Astrocyte of the spinal cord (primary cell): ENCODE results near the gene ZNF296.

Experiments
- DNase-seq: peaks from one replicate; pipeline ENCODE4 v3.0.0; 2011; ENCODE audit warnings: low read depth, low spot score
- H3K4me3 ChIP-seq: 2 replicates; pipeline ENCODE4 v1.5.1; 2011; ENCODE audit warnings: low read depth, mild to moderate bottlenecking, low read length, moderate library complexity
- in situ Hi-C: cut with HindIII; loops from 2 replicates; pipeline ENCODE4 v1.10.0; 2017; ENCODE audit warnings: low sequenced_read_pairs
- TF ChIP-seq, protein P1 (sequence below): IDR thresholded peaks from 2 replicates; pipeline ENCODE4 v1.5.1; 2012; ENCODE audit warnings: low read depth, mild to moderate bottlenecking, low read length, inconsistent platforms

The ZNF296 gene

DNA sequence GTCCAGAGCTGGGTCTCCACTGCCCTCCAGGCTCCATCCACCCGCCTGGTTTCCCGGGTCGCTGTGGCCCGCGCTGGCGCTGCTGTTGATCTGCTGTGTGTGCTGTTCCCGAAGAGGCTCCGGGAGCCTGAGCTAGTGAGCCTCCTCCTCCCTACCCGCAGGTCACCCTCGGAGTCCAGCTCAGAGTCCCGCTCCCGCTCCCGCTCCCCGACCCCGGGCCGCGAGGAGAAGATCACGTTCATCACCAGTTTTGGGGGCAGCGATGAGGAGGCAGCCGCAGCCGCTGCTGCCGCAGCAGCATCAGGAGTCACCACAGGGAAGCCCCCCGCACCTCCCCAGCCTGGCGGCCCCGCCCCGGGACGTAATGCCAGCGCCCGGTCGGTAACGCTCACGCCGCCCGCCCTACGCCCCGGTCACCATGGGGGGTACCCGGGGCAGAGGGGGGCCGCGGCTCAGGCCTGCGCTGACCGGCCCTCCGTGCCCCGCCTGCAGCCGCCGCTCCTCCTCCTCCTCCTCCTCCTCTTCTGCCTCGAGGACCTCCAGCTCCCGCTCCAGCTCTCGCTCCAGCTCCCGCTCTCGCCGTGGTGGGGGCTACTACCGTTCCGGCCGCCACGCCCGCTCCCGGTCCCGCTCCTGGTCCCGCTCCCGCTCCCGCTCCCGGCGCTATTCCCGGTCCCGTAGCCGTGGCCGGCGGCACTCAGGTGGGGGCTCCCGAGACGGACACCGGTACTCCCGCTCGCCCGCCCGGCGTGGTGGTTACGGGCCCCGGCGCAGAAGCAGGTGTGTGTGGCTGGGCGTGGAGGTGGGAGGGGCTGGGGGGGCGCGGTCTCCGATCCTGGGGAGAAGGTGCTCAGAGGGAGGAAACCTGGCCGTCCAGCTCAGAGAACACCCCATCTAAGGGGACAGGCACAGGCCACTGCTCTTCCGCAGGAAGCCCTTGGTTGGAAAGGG is 12.2 kb downstream of the ZNF296 start:
- TF ChIP-seq, protein P1, sequence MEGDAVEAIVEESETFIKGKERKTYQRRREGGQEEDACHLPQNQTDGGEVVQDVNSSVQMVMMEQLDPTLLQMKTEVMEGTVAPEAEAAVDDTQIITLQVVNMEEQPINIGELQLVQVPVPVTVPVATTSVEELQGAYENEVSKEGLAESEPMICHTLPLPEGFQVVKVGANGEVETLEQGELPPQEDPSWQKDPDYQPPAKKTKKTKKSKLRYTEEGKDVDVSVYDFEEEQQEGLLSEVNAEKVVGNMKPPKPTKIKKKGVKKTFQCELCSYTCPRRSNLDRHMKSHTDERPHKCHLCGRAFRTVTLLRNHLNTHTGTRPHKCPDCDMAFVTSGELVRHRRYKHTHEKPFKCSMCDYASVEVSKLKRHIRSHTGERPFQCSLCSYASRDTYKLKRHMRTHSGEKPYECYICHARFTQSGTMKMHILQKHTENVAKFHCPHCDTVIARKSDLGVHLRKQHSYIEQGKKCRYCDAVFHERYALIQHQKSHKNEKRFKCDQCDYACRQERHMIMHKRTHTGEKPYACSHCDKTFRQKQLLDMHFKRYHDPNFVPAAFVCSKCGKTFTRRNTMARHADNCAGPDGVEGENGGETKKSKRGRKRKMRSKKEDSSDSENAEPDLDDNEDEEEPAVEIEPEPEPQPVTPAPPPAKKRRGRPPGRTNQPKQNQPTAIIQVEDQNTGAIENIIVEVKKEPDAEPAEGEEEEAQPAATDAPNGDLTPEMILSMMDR = no peak
- no peak for DNase-seq
- in situ Hi-C loops = no loop called here
- no peak overlapping the region for H3K4me3 ChIP-seq

DNA sequence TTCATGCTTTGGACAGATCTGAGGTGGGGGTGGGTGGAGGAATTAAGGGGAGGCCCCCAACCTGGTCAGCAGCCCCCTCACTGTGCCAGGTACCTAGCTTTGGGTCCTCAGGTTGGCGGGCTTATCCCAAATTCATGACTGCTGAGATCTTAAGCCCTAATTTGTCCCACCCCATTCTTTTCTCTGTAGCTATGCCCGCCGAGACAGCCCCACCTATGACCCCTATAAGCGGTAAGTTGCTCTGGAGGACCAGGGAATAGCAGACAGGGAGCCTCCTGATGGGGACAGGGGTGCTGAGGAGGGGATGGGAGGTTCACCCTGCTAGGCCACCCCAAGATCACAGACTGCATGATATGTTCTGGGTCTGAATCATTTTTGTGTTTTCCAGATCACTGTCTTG is 14.3 kb downstream of the ZNF296 start:
- no peak overlapping the region for H3K4me3 ChIP-seq
- TF ChIP-seq, protein P1 = no peak
- in situ Hi-C loops = no loop called here
- no peak for DNase-seq

DNA sequence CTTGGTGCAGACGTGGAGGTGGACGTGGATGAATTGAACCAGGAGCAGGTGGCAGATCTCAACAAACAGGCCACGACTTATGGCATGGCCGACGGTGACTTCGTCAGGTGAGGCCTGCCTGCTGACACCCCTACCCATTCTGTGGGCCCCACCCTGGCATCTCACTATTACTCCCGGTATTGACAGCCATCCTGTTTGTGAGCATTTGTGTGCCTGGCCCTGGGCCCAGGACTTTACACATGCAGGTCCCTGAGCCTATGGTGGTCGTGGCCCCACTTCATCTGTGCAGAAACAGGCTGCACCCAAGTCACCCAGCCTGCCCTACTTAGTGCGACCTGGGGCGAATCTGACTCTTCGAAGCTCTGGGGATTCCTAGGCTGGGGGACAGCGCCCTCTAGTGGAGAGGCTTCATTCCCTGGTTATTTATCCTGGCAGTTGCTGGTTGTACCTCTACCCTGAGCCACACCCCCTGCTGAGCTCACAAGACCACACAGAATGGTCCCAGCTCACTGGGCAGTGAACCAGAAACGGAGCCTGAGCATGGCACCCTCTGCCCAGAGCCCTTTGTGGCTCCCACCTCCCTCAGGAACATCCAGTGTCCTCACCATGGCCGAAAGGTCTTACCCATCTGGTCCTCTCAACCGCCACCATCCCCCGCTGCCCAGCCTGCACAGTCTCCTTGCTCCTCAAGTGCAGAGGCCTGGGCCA is 16.9 kb downstream of the ZNF296 start:
- H3K4me3 ChIP-seq = no peak overlapping the region
- TF ChIP-seq, protein P1 = peak; percentile 91
- in situ Hi-C loops = no loop called here
- peak; percentile 70 for DNase-seq

DNA sequence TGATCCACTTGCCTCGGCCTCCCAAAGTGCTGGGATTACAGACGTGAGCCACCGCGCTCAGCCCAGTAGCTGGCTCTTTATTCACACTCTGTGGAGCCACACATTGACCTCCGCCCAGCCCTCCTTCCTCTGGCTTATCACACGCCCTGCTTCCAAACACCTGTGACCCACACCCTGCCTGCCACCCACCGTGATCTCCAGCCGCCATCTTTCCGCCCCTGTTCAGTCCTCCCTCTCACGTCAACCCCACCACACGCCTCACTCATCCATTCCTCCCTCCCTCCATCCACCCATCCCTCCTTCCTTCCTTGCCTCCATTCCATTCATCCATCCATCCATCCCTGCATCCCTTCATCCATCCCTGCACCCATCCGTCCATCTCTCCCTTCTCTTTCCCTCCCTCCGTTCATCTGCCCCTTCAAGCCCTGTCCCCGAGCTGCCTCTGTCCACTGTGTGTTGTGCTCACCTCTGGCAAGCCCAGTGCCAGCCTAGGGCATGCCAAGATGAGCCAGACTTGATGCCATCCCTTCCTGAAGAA is 17.6 kb downstream of the ZNF296 start:
- TF ChIP-seq, protein P1 = no peak
- in situ Hi-C loops = no loop called here
- DNase-seq = no peak
- H3K4me3 ChIP-seq = no peak overlapping the region

DNA sequence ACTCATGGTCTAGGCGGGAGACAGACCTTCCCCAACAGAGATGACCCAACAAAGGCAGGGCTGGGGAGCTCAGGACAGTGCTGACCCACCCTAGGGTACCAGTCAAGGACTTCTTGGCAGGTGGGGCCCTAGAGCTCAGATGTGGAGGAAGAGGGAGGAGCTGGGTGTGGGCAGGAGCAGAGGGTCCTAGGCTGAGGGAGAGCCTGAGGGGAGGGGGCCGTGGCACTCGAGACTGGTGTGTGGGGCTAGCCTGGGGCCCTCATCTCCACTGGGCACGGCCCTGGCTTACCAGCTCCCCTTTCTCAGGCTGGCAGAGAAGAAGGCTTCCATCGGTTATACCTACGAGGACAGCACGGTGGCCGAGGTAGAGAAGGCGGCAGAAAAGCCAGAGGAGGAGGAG is 18.8 kb downstream of the ZNF296 start:
- DNase-seq = no peak
- no peak overlapping the region for H3K4me3 ChIP-seq
- in situ Hi-C loops = no loop called here
- TF ChIP-seq, protein P1 = no peak

DNA sequence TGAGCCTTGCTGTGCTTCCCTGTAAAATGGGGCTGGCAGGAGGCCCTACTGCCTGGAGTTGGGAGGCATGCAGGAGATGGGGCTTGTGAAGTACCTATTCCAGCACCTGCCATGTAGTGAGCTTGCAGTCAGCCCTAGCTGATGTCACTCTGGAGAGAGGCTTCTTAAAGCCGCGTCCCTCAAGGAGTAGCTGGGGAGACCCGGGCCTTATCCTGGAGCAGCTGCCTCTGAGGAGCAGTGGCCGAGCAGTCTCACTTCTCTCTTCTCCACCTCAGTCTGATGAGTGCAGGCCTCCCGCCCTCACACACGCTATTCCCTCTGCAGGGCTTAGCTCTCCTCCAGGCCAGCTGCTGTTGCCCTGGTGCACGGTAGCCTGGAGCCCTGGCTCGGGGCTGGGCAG is 19.4 kb downstream of the ZNF296 start:
- TF ChIP-seq, protein P1 = no peak
- in situ Hi-C loops = no loop called here
- no peak overlapping the region for H3K4me3 ChIP-seq
- no peak for DNase-seq
